Lung microvascular endothelial cell (primary cell): Measurements from ENCODE around the gene CEMIP2. TPM values are rescaled to one million over a fixed set of nuclear protein-coding genes. Genes with fewer than 3 reads are reported as not detected.
"Not testable (repeated sequence)": the region's sequence is repeated elsewhere in the genome, so short reads cannot be mapped to it uniquely, and the experiment has no call there.

ENCODE experiments used
- DNase-seq, 2 donors: peaks; one replicate each; pipeline versions ENCODE4 v3.0.0 to v3.0.0-alpha.2; 2010; ENCODE audit warnings: low read depth in 2 of 2
- total RNA-seq: library from RNA; depleted of rRNA; stranded (reverse); fragments of >200 nt; gene quantifications from 2 replicates; pipeline ENCODE4 v1.2.1, GENCODE V29; 2014

Gene CEMIP2
- total RNA-seq, 1 donor from 2014 or later = 660 TPM

DNA sequence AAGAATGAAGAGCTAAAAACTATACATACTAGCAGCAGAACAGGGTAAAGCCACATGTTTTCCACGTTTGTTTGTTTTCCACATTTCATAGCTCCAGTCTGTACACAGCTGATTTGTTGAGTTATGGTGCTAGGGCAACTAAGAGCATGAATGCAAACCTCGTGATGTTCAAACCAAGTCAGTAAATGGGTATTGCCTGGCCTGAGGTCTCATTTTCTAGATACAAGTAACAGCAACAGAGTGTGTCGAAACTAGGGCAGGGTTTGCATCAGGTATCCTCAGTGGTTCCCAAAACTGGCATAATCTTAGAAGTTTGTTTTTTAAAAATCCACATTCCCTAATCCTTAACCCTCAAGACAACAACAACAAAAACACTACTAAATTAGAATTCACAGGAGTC lies 89.3 kb downstream of the CEMIP2 start:
- DNase-seq = no peak

DNA sequence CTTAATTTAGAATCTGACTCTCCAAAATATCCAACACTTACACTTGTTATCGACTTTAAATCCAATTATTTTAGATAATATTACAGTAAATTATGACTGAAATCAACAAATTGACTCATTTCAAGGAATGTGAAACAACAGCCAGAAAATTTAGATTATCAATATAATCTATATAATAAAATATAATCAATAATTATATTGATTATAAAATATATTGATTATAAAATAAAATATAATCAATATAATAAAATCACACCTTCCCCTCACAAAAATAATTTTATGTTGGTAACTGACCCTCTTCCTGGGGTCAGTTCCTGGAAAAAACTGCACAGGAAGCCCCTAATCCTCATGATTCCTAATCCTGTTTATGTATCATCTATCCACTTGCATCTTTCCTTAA lies 91.1 kb downstream of the CEMIP2 start:
- DNase-seq = no peak

DNA sequence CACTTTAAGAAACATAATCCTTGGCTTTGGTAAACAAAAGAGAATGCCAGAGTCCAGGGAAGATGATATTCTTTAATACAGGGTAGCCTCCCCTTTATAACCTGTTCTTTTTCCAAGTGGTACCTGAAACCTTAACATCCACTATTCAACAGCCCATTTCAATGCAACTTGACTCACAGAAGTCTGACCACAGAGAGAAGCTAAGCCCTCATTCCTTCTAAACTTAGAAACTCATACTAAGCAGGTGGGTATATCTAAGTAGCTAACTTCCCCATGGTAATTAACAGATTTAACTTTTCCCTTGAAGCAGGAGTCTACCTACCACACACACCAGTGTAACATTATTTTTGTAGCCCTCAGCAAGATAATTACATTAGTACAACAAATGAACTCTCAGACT lies 91.9 kb downstream of the CEMIP2 start:
- DNase-seq = no peak

DNA sequence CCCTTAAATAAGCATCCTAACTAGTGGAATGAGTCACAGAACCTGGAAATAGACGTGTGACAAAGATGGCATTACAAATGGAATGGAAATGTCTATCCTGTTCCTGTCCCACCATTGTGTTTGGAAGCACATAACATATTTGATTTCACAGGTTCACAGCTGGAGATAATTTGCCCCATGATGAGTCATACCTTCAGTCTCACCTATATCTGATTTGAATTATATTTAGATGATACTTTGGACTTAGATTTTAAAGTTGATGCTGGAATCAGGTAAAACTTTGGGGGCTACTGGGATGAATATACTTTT lies 92.5 kb downstream of the CEMIP2 start:
- DNase-seq = peak; percentile 49 to 55

DNA sequence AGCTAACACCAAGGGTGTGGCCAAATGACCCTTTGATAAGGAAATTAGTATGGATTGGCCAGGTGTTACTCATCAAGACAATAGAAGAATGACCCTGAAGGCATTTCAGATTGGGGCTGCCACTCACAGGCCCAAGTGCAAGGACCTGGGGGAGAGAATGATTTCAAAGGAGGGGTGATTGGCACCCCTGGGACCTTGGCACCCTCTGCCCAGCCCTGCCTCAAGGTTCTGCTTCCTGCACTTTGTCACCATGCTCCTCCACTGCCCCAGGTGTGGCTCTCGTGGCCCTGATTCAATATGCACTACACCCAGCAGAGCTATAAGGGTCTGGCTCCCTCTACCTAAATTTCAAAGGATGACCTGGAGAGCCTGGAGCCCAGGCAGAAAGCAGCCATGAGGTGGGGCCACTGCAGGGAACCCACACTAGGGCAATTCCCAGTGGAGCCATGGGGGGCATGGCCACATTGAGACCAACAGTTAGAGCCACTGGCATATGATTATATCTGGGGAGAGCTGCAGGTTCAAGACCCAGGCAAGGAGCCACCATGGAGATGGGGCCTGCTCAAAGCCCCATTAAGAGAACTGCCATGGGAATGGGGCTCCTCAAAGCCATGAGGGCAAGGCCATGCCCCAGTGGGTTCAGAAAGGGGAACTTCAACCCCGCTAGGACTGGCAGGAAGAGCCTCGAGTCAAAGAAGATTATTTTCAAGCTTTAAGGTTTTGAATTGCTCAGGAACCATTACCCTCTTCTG lies 93.0 kb downstream of the CEMIP2 start:
- no peak for DNase-seq

DNA sequence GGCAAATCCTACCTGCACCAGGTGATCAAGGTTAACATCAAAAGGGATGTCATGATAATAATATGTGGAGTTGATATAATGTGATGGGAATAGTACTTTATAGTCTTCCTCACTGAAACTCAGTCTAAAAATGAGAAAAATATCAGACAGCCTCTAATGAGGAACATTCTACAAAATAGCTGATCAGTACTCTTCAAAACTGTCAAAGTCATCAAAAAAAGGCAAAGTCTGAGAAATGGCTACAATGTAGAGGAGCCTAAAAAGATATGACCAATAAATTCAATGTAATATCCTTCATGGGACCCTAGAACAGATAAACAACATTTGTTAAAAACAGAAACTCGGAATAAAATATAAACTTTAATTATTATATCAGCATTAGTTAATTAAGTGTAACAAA lies 95.7 kb downstream of the CEMIP2 start:
- no peak for DNase-seq

DNA sequence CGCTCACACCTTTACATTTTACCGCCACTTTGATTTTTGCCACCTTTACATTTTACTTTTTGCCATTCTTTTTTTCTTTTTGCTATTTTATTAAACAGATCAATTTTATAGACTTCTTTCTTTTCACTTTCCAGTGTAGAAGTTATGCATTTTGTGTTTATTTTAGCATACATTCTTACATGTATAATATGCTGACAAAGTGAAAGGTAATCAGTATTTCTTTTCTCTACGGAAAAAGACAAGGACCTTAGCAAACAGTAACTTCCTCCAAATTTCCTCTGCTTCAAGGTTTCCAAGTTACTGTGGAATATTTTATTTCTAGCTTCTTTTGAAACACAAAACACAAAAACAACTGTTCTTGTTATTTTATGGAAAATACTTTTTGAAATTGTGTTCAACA lies 97.0 kb downstream of the CEMIP2 start:
- no peak for DNase-seq

DNA sequence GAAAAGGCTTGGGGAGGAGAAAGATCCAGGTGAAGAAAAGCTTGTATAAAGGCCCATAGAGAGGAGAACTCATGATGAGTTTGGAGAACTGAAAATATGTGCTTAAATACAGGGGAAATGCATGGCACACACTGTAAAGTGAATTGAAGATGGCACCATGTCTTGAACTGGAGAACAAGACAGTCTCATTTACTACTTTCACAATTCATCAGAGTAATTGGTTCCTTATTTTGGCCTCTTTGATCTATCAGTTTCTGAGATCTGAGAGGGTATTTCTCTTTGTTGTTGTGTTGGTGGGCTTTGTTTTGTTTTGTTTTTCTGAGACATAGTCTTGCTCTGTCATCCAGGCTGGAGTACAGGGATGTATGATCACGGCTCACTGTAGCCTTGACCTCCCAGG lies 98.2 kb downstream of the CEMIP2 start:
- DNase-seq = no peak

DNA sequence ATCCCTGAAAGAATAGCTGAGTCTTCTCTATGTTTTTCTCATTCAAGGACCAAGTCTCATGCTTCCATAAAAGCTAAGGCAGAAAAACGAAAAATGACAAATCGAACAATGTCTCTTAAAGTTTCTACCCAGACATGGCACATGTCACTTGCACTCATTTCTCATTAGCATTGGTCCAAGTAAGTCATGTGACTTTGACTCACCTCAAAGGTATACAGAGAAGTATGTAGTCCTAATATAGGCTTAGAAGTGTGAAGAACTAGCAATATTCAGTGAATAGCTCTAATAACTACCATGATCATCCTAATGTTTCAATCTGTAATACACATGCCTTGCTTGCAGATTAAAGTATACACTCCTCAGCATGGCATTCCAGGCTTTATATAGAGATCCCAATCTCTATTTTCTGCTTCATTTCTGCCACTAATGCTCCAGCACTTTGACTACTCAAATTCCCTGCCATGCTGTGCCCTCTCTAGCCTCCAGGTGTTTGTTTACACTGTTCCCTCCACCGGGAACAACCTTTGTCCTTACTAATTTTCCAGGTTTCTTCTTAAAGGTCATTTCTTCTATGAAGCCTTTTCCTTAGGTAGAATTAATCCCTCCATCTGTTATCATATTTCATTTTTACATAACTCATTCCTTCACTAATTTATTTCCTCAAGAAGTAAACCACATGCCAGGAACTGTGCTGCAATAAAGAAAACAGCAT lies 98.9 kb downstream of the CEMIP2 start:
- DNase-seq = no peak

DNA sequence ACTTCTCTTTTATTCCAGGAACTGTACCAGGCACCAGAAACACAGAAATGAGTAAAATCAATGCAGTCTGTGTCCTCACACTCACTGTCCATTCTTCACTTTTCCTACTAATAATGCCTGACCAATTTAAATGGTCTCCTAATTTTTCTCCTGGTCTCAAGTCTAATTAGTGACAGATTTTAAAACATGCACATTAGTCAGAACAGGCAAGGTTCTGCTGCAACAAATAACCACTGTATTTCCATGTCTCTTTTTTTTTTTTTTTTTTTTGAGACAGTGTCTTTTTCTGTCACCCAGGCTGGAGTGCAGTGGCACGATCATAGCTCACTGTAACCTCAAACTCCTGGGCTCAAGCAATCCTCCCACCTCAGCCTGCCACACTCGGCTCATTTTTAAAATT lies 99.6 kb downstream of the CEMIP2 start:
- DNase-seq = no peak

DNA sequence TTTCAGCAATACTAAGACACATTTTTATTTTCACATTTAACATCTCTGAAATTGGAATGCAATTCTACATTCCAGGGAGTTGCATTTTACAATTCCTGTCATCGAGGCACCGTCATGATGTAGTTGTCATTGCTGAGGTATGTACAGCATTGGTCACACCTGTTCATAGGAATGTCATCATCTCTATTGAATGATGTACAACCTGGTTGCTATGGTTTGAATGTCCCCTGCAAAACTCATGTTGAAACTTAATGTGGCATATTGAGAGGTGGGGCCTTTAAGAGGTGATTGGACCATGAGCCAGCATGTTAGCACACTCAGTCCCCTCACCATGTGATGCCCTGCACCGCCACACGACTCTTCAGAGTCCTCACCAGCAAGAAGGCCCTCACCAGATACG lies 103.1 kb downstream of the CEMIP2 start:
- DNase-seq = no peak

DNA sequence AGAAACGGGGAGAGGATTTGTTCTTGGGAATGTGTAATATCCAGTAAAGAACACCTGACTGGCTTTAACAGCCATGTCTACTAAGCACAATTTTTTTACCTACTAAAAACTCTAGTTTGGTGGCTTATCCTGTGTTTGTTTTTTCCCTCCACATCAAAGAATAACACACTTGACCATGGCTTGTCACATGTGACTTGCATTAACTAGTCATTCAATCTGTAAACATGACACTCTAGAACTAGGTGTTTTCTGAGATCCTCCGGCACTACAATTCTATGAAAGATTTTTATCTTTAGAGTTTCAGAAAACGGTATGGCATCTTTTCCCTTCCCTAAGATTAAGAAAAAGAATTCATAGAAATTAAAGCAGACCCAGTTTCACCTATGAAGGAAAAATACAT lies 103.7 kb downstream of the CEMIP2 start:
- DNase-seq = no peak

DNA sequence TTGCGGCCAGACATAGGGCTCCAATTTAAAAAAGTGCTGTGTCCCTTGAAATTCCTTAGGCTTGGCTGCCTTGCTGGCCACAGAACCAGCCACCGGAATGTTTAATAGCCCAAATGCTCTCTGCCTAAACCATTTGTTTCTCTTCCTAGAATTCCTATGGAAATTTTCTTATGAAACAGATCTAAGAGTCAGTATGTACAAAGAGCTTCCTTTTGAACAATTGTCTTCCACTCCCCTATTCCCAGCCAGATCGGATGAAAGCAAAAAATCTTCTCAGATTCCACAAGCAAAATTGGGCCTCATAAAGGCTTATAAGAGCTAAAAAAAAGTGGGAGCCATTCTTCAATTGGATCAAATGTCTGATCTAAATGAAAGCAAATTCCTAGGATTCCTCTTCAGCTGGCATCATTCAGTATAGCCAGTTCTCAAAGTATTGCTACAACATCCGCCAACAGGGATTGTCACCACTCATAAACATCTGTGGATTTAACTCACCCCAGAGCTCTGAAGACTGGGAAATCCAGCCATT lies 104.3 kb downstream of the CEMIP2 start:
- DNase-seq = peak in 1 of 2 donors; percentile 24

DNA sequence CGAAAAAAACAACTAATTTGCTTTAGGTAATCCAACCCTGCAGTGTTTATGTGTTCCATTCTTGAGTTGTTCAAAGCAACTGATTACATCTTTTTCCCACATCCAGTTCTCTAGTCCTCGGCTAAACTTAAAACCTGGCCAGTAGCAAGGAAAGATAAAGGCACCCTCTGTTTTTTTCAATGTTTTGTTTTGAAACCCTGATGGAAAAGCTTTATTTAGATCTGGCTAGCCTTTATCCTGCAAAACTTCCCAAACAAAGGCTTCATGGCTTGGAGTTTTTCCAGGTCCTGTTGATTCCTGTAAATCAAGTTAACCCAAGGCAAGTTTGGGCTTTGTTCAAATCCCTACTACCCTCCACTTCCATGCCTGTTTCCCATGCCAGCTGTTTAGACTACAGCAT lies 105.1 kb downstream of the CEMIP2 start:
- peak; percentile 37 to 67 for DNase-seq

DNA sequence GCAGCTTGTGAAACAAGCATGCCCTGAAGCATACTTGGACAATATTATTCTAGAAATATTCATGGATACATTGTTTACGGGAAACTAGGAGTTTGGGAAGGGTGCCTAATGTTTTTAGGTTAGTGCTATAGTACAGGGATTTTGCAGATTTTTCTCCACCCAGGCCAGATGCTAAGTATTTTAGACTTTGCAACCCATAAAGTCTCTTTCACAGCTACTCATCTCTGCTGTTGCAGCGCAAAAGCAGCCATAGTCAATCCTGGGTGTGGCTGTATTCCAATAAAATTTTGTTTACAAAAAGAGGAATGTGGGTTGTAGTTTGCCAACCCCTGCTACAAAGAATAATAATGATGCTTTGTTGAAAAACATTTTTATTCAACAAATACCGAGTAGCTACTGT lies 106.2 kb downstream of the CEMIP2 start:
- DNase-seq = no peak

DNA sequence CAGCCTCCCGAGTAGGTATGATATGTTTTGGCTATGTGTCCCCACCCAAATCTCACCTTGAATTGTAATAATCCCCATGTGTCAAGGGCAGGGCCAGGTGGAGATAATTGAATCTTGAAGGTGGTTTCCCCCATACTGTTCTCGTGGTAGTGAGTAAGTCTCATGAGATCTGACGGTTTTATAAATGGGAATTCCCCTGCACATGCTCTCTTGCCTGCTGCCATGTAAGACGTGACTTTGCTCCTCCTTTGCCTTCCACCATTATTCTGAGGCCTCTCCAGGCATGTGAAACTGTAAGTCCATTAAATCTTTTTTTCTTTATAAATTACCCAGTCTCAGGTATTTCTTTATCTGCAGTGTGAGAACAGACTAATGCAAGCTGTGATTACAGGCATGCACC lies 111.0 kb downstream of the CEMIP2 start:
- DNase-seq = not testable (repeated sequence)

DNA sequence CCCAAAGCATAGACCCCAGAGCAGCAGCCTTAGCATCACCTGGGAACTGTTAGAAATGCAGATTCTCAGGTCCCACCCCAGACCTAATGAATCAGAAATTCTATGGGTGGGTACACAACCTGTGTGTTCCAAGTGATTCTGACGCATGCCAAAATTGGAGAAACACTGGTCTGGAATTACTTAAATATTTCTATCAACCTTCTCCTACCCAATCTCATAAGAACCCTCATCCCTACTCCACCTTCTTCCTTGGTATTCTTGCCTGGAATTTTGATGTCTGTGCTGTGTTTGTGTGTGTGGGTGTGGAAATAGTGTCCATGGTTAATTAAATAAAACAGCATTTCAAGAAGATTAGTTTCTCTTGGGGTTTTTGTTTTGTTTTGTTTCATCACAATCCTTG lies 111.8 kb downstream of the CEMIP2 start:
- no peak for DNase-seq

DNA sequence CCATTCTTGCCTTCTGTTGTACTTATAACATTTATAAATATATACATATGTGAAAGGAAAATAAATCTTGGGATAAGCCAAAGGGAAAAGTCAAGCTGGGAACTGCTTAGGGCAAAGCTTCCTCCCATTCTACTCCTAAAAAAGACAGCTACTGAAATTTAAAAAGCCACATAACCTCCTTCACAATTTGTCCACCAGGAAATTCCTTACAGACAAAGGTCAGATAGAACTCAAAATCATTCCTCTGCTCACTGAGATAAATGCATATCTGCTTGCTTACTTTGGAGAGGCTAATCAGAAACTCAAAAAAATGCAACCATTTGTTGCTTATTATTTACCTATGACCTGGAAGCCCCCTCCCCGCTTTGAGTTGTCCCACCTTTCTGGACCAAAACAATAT lies 112.5 kb downstream of the CEMIP2 start:
- DNase-seq = no peak

DNA sequence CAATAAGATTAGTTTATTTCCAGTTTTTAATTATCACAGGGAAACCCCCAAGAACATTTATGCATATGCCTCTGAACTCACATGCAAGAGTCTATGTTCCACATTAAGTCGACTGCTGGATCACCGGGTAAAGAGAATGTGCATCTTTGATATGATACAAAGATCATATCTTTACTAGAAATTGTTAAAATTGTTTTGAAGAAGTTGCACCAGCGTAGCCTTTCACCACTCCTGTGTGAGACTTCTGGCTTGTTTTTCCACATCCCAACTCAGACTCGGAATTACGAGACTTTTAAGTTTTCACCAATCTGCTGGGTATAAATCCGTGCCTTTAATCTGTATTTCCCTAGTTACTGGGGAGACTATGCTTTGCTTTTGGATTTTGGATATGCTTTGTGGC lies 113.2 kb downstream of the CEMIP2 start:
- DNase-seq = no peak

DNA sequence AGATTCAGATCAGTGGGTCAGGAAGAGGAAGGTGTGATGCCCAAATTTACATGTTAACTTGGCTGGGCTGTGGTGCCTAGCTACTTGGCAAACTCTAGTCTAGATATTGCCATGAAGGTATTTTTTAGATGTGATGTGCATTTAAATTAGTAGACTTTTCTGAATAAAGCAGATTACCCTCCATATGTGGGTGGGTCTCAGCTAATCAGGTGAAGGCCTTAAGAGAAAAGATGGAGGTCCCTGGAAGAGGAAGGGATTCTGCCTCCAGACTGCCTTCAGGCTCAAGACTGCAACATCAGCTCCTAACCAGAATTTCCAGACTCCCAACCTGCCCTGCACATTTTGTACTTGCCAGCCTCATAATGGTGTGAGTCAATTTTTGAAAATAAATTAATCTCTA lies 115.8 kb downstream of the CEMIP2 start:
- DNase-seq = no peak

DNA sequence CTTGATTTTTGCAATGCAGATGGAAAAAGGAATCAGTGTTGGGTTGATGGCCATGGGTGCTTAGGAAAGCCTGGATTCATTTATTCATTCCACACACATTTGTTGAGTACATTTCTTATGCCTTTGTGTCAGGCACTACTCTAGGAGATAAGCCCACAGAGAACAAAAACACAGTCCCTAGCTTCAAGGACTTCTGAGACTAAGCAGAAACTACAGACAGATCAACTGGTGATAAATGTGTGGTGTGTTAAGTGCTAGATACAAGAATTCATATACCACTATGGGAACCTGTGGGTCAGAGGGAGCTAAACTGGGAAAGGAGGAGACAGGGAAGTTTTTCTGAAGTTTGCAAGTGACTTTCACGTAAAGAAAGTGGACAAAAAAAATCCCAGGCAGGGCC lies 119.9 kb downstream of the CEMIP2 start:
- DNase-seq = no peak

DNA sequence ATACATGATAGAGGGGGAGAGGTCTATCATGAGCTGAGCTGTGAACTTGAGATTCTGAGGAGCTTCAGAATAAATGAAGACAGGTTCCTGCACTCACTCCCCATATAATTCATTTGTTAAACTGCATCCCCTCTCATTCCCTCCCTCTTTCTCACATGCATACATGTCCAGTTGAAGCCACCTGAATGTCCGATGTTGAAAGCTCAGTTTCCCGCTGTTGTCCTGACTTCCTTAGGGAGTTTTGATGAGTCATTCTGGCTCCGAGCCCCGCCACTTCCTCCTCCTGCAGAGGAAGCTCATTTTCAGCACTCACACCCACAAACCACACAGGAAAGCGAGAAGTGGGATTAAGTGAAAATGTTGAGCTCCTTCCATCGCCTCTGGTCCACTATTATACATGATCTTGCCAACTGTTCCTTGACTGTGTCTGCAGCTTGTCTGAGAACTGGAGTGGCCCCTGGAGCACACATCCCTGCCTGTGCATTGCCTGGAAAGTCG lies 121.2 kb downstream of the CEMIP2 start:
- DNase-seq = peak; percentile 85 to 97

DNA sequence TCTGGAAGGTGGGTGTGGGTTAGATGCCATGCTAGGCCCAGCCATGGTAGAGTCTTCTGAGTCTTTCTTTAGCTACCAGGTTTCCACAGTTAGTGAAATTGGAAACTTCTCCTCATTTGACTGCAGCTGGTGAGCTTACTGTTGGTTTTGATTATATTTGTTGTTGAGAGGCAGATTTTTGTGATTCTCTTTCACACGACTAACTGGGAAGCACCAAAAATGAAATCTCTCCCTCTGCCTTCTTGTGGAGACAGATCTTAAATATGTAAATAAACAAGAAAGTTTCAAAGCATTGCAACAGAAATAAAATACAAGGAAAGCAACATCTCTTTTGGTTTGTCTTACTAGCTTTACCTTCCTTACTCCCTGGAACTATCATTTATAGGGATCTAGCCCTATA lies 122.2 kb downstream of the CEMIP2 start:
- no peak for DNase-seq
